Measurements from ENCODE around the gene LRRN4. TPM values are rescaled to one million over a fixed set of nuclear protein-coding genes. Genes with fewer than 3 reads are reported as not detected.

The LRRN4 gene
- total and polyA plus RNA-seq, 2 of the 8 experiments (the other 6 are each of a cell fraction or from before 2014, with no cell fraction given) = 0.21 to 0.89 TPM

DNA sequence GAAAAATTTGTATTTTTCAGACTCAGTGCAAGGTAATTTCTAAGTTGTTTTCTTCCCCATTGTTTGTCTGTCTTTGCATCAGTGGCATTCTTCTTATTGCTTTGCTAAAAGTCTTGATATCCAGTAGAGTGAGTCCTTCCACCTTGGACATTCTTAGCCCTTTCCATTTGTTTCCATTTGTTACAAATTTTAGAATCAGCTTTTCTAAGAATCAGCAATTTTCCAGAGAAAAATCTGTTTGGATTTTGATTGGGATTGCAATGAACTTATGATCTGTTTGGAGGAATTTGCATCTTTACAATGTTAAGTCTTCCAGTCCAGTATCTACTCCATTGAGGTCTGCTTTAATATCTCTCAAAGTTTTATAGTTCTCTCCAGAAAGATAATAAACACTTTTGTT lies 36.4 kb downstream of the LRRN4 start:
- H3K9me3 ChIP-seq (ENCODE audit: insufficient read depth in 2 of 2, low read depth in 1 of 2, low read length in 1 of 2) = no peaks in the 10 kb centered on the region
- no peak overlapping the region for H3K9ac ChIP-seq (replicated peaks in 1 of 4; ENCODE audit: extremely low read depth in 1 of 4, low read depth in 3 of 4, low read length in 3 of 4)
- H4K91ac ChIP-seq (replicated peaks; ENCODE audit: insufficient read length, low read length) = no peak overlapping the region
- H2AK5ac ChIP-seq (ENCODE audit: low read depth, low read length) = no peak overlapping the region
- H2BK20ac ChIP-seq (ENCODE audit: low read length) = no peak overlapping the region
- H3K4ac ChIP-seq (replicated peaks; ENCODE audit: insufficient read length, low read depth, low read length) = no peak overlapping the region
- no peak overlapping the region for H3K4me2 ChIP-seq (ENCODE audit: insufficient read depth in 1 of 2, low read depth in 2 of 2, low read length in 2 of 2)
- H2BK15ac ChIP-seq (ENCODE audit: low read length) = no peak overlapping the region
- no peak overlapping the region for H2BK5ac ChIP-seq (ENCODE audit: low read depth, low read length)
- no peak overlapping the region for H3K14ac ChIP-seq (ENCODE audit: insufficient read length)
- no peak overlapping the region for H3K4me3 ChIP-seq (ENCODE audit: extremely low read depth in 1 of 4, insufficient read depth in 2 of 4, low read depth in 3 of 4, low read length in 4 of 4)
- no peak overlapping the region for H4K8ac ChIP-seq (ENCODE audit: extremely low read depth, insufficient read depth, low read length)
- H3K79me2 ChIP-seq (ENCODE audit: control insufficient read depth in 1 of 2, insufficient read depth in 2 of 2, low read length in 2 of 2) = peaks cover 0 to 22% of the 10 kb centered on the region in 2 experiments; a peak in 2 of 4 replicates
- TF ChIP-seq TBP (IDR thresholded peaks at IDR 0.05; ENCODE audit: low read depth, low read length) (no peak), BCL11A (IDR thresholded peaks at IDR 0.05; ENCODE audit: low read depth in 2 of 2, low read length in 2 of 2) (no peak), KDM1A (IDR thresholded peaks at IDR 0.05; ENCODE audit: borderline replicate concordance, low read length) (no peak), ZNF274 (IDR thresholded peaks at IDR 0.05; ENCODE audit: borderline replicate concordance, extremely low read depth, low read length) (no peak), BRCA1 (IDR thresholded peaks at IDR 0.05; ENCODE audit: low read depth, low read length) (no peak), SIN3A (conservative IDR thresholded peaks at IDR 0.05 in 1 of 2, IDR thresholded peaks at IDR 0.05 in 1 of 2; ENCODE audit: low read depth in 1 of 2, low read length in 2 of 2) (no peak), CTBP2 (IDR thresholded peaks at IDR 0.05; ENCODE audit: borderline replicate concordance, insufficient read depth, insufficient read length, low read length) (no peak), KDM5A (IDR thresholded peaks at IDR 0.05; ENCODE audit: low read length) (no peak), CBX8 (IDR thresholded peaks at IDR 0.05; ENCODE audit: borderline replicate concordance, low read depth, low read length) (no peak), EGR1 (IDR thresholded peaks at IDR 0.05; ENCODE audit: borderline replicate concordance, low read depth, low read length) (no peak), NRF1 (IDR thresholded peaks at IDR 0.05; ENCODE audit: low read depth, low read length) (no peak), SRF (IDR thresholded peaks at IDR 0.05; ENCODE audit: low read depth, low read length) (no peak)
- TF ChIP-seq, protein P1, sequence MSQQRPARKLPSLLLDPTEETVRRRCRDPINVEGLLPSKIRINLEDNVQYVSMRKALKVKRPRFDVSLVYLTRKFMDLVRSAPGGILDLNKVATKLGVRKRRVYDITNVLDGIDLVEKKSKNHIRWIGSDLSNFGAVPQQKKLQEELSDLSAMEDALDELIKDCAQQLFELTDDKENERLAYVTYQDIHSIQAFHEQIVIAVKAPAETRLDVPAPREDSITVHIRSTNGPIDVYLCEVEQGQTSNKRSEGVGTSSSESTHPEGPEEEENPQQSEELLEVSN (IDR thresholded peaks at IDR 0.05) = no peak
- H2AFZ ChIP-seq (ENCODE audit: low read length) = no peak overlapping the region
- H3K18ac ChIP-seq (ENCODE audit: extremely low read depth, low read length) = no peak overlapping the region
- POLR2A ChIA-PET (ENCODE audit: partially characterized antibody) = interaction anchor here (0.6 kb wide), 1 partner anchor 270 kb away, joined by 3 read pairs; no protein-coding TSS in a partner anchor
- CTCF ChIA-PET (ENCODE audit: partially characterized antibody) = interaction anchor here (0.6 kb wide), 1 partner anchor 74 kb away, joined by 3 read pairs; no protein-coding TSS in a partner anchor
- H3K27ac ChIP-seq (ENCODE audit: low read depth, low read length) = no peak overlapping the region
- H3K23ac ChIP-seq (ENCODE audit: insufficient read length) = no peak overlapping the region
- peaks cover 1 to 2% of the 10 kb centered on the region in 2 experiments for H4K20me1 ChIP-seq (replicated peaks in 1 of 2; ENCODE audit: control insufficient read depth in 1 of 2, insufficient read depth in 2 of 2, low read length in 2 of 2)
- no peak for FAIRE-seq
- H3K56ac ChIP-seq (replicated peaks; ENCODE audit: insufficient read length, low read depth, low read length) = no peak overlapping the region
- H3K4me1 ChIP-seq (replicated peaks in 1 of 4; ENCODE audit: control insufficient read depth in 3 of 4, insufficient read depth in 4 of 4, low read length in 3 of 4) = no peaks in the 10 kb centered on the region
- H3K36me3 ChIP-seq (ENCODE audit: control insufficient read depth in 2 of 4, insufficient read depth in 4 of 4, low read length in 3 of 4) = peaks cover 0 to 13% (median 5%) of the 10 kb centered on the region in 4 experiments; a peak in 4 of 8 replicates
- H3K79me1 ChIP-seq (ENCODE audit: low read depth, low read length) = peaks cover 5% of the 10 kb centered on the region
- no peak overlapping the region for H4K5ac ChIP-seq (ENCODE audit: insufficient read length, low read depth, low read length)
- no peak overlapping the region for H2BK120ac ChIP-seq (replicated peaks; ENCODE audit: low read depth, low read length)
- H2BK12ac ChIP-seq (ENCODE audit: low read depth, low read length) = no peak overlapping the region
- DNase-seq (ENCODE audit: low read depth in 1 of 2, low spot score in 2 of 2) = no peak
- H3K27me3 ChIP-seq (replicated peaks in 1 of 4; ENCODE audit: control insufficient read depth in 3 of 4, extremely low read depth in 1 of 4, insufficient read depth in 3 of 4, low read length in 3 of 4) = no peaks in the 10 kb centered on the region
- no peaks in the 10 kb centered on the region; the same call in 1 of the 2 replicates for H3K23me2 ChIP-seq (ENCODE audit: low read depth, low read length)

Data from H1 (cell line).